Heart right ventricle (tissue), 16 donors: ENCODE data around the gene LGALS12. TPM values are rescaled to one million over a fixed set of nuclear protein-coding genes. Genes with fewer than 3 reads are reported as not detected.

Source experiments
- ATAC-seq, 8 donors: fragments of 200-7000 bp; cut with Tn5 transposase; one replicate each; pipeline ENCODE4 v1.9.1; 2020; ENCODE audit warnings: mild to moderate bottlenecking in 8 of 8, moderate library complexity in 8 of 8, moderate number of reproducible peaks in 1 of 8
- DNase-seq, 2 donors: peaks; one replicate each; pipeline ENCODE4 v3.0.0-alpha.2; 2020
- H3K27ac ChIP-seq, 10 donors: fragments of 200-600 bp; sonication (generic) in 2 of 10; one replicate each; pipeline versions ENCODE4 v1.5.0 to v1.8.0; 2020 to 2022; ENCODE audit warnings: mild to moderate bottlenecking in 3 of 10
- H3K27me3 ChIP-seq, 7 donors: fragments of 200-600 bp; one replicate each; pipeline ENCODE4 v1.8.0; 2021 to 2022; ENCODE audit warnings: mild to moderate bottlenecking in 2 of 7
- H3K36me3 ChIP-seq, 9 donors: fragments of 200-600 bp; sonication (generic) in 1 of 9; one replicate each; pipeline versions ENCODE4 v1.5.0 to v1.8.0; 2020 to 2022; ENCODE audit warnings: mild to moderate bottlenecking in 2 of 9
- H3K4me1 ChIP-seq, 9 donors: fragments of 200-600 bp; sonication (generic) in 1 of 9; one replicate each; pipeline versions ENCODE4 v1.5.0 to v1.8.0; 2020 to 2022; ENCODE audit warnings: mild to moderate bottlenecking in 4 of 9
- H3K4me3 ChIP-seq, 10 donors: fragments of 200-600 bp; sonication (generic) in 2 of 10; one replicate each; pipeline versions ENCODE4 v1.5.0 to v1.8.0; 2020 to 2022; ENCODE audit warnings: mild to moderate bottlenecking in 7 of 10, moderate library complexity in 2 of 10
- H3K9me3 ChIP-seq, 11 donors: fragments of 200-600 bp in 10 of 11; sonication (generic) in 2 of 11; one replicate each; pipeline versions ENCODE4 v1.5.0 to v1.8.0; 2013 to 2022; ENCODE audit warnings: mild to moderate bottlenecking in 2 of 11, control low read depth in 1 of 11, moderate library complexity in 1 of 11
- WGBS, 2 donors: extraction: QIAGEN DNeasy Blood & Tissue Kit; methylation state at CpG; one replicate each; pipeline ENCODE4 v1.1.7; 2013; ENCODE audit warnings: inconsistent platforms in 1 of 2; 5-methylcytosine and 5-hydroxymethylcytosine counted together
- intact Hi-C, 10 donors: fragments of 100-400 bp; cut with DNase I; formaldehyde crosslinking; loops; one replicate each; pipeline versions ENCODE4 v1.11.1 to v1.14.2; 2022
- polyA plus RNA-seq, 2 donors: library from polyadenylated mRNA; stranded (reverse); fragments of 200-250 nt; gene quantifications; one replicate each; pipeline ENCODE4 v1.2.3, GENCODE V29; 2013
- total RNA-seq, 10 donors: library from RNA; stranded (reverse); fragmentation: NEBNext Ultra II Directional in 3 of 10; extraction: Animal tissue kit (Norgen Biotek cat#: 25700) in 3 of 10; gene quantifications; one replicate each; pipeline versions ENCODE4 v1.2.1 to v1.2.4, GENCODE V29; 2021 to 2023
- TF ChIP-seq, protein P1 (sequence below), 9 donors: fragments of 200-600 bp; sonication (generic) in 2 of 9; IDR thresholded peaks; one replicate each; pipeline versions ENCODE4 v1.5.0 to v1.8.0; 2021 to 2022; ENCODE audit warnings: antibody characterized with exemption in 9 of 9, mild to moderate bottlenecking in 5 of 9, moderate library complexity in 1 of 9
- donor health status: Arrhythmogenic right ventricular cardiomyopathy.
- donor health status: ischemic (EF 13 %, LVEDD 7.1; RV severe dilation, severe dysfunction).
- donor health status: healthy with polysubstance abuse.
- donor health status: DM: no; HTN: yes; CAD: no.
- donor health status: DM: no; HTN: no; CAD: no.
- donor health status: ischemic (EF 25% LVEDD 6.9; RV normal size, moderate dysfunction).
- donor health status: ischemic (EF 25% LVEDD 5.7; RV mildly dilated, moderate dysfunction).
- donor health status: healthy.
- donor health status: DM: yes; HTN: yes; CAD: no.
- donor health status: Ischemic cardiomyopathy.
- donor health status: ischemic (EF 35%, LVEDD 5.7; RV mildly dilated, moderate dysfunction).
- donor health status: nonischemic (EF 11% LVEDD 7.7; RV severe dilation, severe dysfunction).
- donor health status: DM: yes; HTN: yes; CAD: no.
- donor health status: PGD.
- donor health status: ischemic (EF 29% LVEDD 5.4; RV normal size, mild dysfunction).
- donor health status: nonischemic (EF 23%, LVEDD 6.1; RV moderate dilation, normal function).

LGALS12 gene
- total and polyA plus RNA-seq, 12 donors, result 0.61 to 6.9 (median 1.2) TPM; not detected in 3

DNA sequence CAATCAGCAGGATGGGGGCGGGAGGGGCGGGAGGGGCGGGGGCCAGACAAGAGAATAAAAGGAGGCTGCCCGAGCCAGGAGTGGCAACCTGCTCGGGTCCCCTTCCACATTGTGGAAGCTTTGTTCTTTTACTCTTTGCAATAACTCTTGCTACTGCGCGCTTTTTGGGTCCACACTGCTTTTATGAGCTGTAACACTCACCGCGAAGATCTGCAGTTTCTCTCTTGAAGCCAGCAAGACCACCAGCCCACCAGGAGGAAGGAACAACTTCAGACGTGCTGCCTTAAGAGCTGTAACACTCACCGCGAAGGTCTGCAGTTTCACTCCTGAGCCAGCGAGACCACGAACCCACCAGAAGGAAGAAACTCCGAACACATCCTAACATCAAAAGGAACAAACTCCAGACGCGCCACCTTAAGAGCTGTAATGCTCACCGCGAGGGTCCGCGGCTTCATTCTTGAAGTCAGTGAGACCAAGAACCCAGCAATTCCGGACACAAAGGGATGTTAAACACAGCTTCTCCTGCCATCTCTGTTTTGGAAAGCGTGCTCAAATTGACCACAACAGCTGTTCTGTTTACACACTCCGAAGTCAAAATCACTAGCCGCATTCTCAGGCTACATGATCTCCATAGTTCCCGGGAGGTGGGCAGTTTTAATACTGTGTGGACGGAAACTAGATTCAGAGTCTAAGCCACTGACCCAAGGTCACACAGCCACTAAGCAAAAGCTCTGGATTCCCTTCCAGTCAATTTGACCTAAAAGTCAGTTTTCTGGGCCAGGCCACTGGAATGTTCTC is 45.4 kb downstream of the LGALS12 start:
- Histone ChIP-seq H3K27me3 (peaks cover 0 to 2% (median 0%) of the 10 kb centered on the region in 7 donors), H3K36me3 (peaks cover 0 to 14% (median 0%) of the 10 kb centered on the region in 9 donors), H3K4me1 (peaks cover 0 to 24% (median 0%) of the 10 kb centered on the region in 9 donors), H3K4me3 (peak overlapping the region in 1 of 10 donors; percentile 5), H3K27ac (peak overlapping the region in 1 of 10 donors; percentile 50), H3K9me3 (no peaks in the 10 kb centered on the region)
- TF ChIP-seq, protein P1, sequence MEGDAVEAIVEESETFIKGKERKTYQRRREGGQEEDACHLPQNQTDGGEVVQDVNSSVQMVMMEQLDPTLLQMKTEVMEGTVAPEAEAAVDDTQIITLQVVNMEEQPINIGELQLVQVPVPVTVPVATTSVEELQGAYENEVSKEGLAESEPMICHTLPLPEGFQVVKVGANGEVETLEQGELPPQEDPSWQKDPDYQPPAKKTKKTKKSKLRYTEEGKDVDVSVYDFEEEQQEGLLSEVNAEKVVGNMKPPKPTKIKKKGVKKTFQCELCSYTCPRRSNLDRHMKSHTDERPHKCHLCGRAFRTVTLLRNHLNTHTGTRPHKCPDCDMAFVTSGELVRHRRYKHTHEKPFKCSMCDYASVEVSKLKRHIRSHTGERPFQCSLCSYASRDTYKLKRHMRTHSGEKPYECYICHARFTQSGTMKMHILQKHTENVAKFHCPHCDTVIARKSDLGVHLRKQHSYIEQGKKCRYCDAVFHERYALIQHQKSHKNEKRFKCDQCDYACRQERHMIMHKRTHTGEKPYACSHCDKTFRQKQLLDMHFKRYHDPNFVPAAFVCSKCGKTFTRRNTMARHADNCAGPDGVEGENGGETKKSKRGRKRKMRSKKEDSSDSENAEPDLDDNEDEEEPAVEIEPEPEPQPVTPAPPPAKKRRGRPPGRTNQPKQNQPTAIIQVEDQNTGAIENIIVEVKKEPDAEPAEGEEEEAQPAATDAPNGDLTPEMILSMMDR (IDR thresholded peaks at IDR 0.05), result no peak
- intact Hi-C loops, result no loop called here
- DNase-seq, result no peak
- ATAC-seq, result no peak
- WGBS, 2 donors, result 87% methylated on average over 27 of the region's 27 CpGs

DNA sequence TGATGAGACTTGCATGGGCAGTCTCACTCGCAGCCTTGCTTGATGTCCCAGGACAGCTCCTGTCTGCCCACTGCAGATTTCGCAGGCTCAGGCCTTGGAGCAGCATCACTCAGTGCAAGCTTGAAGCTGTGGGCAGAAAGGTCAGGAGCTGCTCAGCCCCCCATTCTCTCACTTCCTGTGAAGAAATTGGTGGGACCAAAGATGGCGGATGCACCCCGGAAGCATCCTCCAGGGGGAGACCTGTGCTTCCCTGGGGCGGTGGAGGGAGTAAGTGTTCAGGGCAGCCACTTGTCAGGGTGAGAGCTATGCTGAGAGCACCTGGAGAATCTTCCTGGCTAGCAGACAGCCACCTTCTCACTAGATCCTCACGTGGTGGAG is 46.0 kb downstream of the LGALS12 start:
- intact Hi-C loops, result no loop called here
- H3K36me3 ChIP-seq, result peaks cover 0 to 8% (median 0%) of the 10 kb centered on the region in 9 donors
- WGBS, 2 donors, result 89 to 93% methylated on average over 6 of the region's 6 CpGs
- peak overlapping the region in 1 of 10 donors; percentile 50 for H3K27ac ChIP-seq
- H3K9me3 ChIP-seq, result no peaks in the 10 kb centered on the region
- peak overlapping the region in 1 of 10 donors; percentile 5 for H3K4me3 ChIP-seq
- H3K27me3 ChIP-seq, result peaks cover 0 to 2% (median 0%) of the 10 kb centered on the region in 7 donors
- ATAC-seq (no peak), DNase-seq (no peak)
- TF ChIP-seq, protein P1 (IDR thresholded peaks at IDR 0.05), result no peak
- H3K4me1 ChIP-seq, result peaks cover 0 to 24% (median 0%) of the 10 kb centered on the region in 9 donors

DNA sequence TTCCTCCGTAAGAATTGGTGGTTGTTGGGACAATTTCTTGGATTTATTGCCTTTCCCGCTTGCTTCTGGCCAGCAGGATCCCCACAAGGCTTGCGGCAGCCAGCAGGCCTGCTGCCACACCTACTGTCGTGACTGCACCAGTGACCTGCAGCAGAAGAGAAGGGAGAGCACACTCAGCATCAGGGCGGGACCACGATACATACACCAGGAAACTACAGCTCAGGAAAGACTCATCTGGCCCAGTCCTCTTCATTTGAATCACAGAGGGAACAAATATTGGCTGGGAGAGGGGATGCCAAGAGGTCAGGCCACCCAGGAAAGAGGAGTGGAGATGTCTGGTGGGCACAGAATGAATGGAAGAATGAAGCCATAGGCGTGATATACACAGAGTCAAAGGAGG is 47.0 kb downstream of the LGALS12 start:
- DNase-seq, result no peak
- Histone ChIP-seq H3K4me3 (no peak overlapping the region), H3K4me1 (peaks cover 0 to 24% (median 0%) of the 10 kb centered on the region in 9 donors), H3K9me3 (no peaks in the 10 kb centered on the region), H3K27me3 (peaks cover 0 to 2% (median 0%) of the 10 kb centered on the region in 7 donors), H3K27ac (peak overlapping the region in 1 of 10 donors; percentile 77), H3K36me3 (no peaks in the 10 kb centered on the region)
- TF ChIP-seq, protein P1 (IDR thresholded peaks at IDR 0.05), result no peak
- WGBS, 2 donors, result 89 to 93% methylated on average over 7 of the region's 7 CpGs
- ATAC-seq, result no peak
- intact Hi-C loops, result no loop called here

DNA sequence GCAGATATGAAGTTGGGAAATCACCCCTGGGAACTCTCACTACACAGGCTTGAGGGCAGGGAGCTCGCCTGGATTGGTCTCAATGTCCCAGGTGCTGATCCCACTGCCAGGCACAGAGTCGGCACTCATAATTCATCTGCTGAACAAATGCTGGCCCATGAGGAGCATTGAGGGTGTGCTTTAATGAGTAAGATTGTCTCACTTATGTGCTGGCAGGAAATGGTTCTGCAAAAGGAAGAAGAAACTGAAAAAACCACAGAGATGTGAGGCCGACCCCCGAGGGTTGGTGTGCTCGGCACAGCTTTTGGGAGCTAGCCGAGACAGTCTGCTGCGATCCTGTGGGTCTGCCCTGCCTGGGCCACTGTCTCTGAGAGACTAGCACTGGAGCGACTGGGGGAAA is 47.9 kb downstream of the LGALS12 start:
- H3K9me3 ChIP-seq, result no peaks in the 10 kb centered on the region
- ATAC-seq (no peak), DNase-seq (no peak)
- H3K4me1 ChIP-seq, result peaks cover 0 to 24% (median 0%) of the 10 kb centered on the region in 9 donors
- intact Hi-C loops, result no loop called here
- peaks cover 0 to 2% (median 0%) of the 10 kb centered on the region in 7 donors for H3K27me3 ChIP-seq
- WGBS, 2 donors, result 59 to 60% methylated on average over 8 of the region's 8 CpGs
- H3K4me3 ChIP-seq, result no peak overlapping the region
- H3K27ac ChIP-seq, result peak overlapping the region in 1 of 10 donors; percentile 77
- TF ChIP-seq, protein P1 (IDR thresholded peaks at IDR 0.05), result no peak
- no peaks in the 10 kb centered on the region for H3K36me3 ChIP-seq
